Measurements from ENCODE around the gene B3GALT4. TPM values are rescaled to one million over a fixed set of nuclear protein-coding genes. Genes with fewer than 3 reads are reported as not detected.

Gene B3GALT4
- total and polyA plus RNA-seq, 2 of the 13 experiments (the other 11 are each of a cell fraction or from before 2014, with no cell fraction given): 0.04 to 0.27 TPM

DNA sequence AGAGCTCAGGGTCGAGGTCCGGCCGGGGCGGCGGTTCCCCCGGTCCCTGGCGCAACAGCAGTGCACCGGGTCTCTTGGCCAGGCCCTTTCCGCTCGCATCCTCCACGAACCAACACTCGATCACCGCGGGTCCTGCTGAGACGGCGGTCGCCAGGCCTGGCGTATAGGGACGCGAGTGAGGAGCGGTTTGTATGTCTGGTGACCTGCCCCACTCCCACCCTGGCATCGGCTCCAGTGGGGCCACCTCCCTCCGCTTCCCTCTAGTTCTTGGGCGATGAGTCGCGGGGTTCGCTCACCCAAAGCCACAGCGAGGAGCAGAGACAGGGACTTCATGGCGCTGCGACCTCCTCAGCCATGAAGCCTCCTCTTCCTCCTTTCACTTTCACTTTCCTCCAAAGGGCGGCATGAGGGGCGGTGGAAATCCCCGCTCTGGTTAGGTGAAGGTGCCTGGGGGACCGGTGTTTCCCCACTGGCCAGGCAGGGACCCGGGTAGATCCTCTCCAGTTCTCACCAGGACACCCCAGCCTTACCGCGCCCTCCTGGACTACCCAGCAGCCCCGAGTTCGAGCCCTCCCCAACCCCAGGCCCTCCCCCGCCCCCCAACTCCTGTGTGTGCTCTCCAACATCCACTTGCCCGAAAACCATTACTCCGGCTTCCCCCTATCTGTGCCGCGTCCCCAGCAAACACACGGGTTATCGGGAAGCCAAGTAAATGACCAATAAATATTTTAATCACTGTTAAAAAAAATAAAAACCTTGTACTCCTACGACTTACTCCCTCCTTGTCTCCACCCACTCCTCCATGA, 37.0 kb downstream of the B3GALT4 start, which contains the start of gene TAPBP (continued):
- TF ChIP-seq AGO1 (IDR thresholded peaks at IDR 0.05; ENCODE audit: low read depth, low read length, poor library complexity, severe bottlenecking): peak; percentile 94
- 0 out of 2 replicates have a peak, but pooled peaks have one; percentile 42 for TF ChIP-seq PITX1 (CRISPR knock-in tag; IDR thresholded peaks at IDR 0.05)
- TF ChIP-seq ZNF589 (CRISPR knock-in tag; conservative IDR thresholded peaks at IDR 0.05): no peak
- no peak; the same call in 1 of the 2 replicates for TF ChIP-seq ZNF331 (CRISPR knock-in tag; IDR thresholded peaks at IDR 0.05)
- TF ChIP-seq NR2F1 (CRISPR knock-in tag; IDR thresholded peaks at IDR 0.05): peak in 1 of 2 experiments; percentile 34; a peak in 1 of 4 replicates
- TF ChIP-seq AKAP8 (CRISPR knock-in tag; IDR thresholded peaks at IDR 0.05): 0 out of 2 replicates have a peak, but pooled peaks have one; percentile 19
- TF ChIP-seq, protein P1, sequence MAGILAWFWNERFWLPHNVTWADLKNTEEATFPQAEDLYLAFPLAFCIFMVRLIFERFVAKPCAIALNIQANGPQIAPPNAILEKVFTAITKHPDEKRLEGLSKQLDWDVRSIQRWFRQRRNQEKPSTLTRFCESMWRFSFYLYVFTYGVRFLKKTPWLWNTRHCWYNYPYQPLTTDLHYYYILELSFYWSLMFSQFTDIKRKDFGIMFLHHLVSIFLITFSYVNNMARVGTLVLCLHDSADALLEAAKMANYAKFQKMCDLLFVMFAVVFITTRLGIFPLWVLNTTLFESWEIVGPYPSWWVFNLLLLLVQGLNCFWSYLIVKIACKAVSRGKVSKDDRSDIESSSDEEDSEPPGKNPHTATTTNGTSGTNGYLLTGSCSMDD (CRISPR knock-in tag; IDR thresholded peaks at IDR 0.05): 0 out of 2 replicates have a peak, but pooled peaks have one; percentile 48
- TF ChIP-seq POLR2AphosphoS2 (IDR thresholded peaks at IDR 0.05; ENCODE audit: low read depth, low read length): no peak
- TF ChIP-seq NFKB2 (CRISPR knock-in tag; IDR thresholded peaks at IDR 0.05; ENCODE audit: borderline replicate concordance): no peak; the same call in none of the 2 replicates
- peak; percentile 43 for TF ChIP-seq HNRNPH1 (optimal IDR thresholded peaks at IDR 0.05; ENCODE audit: low read depth, low read length)
- no peak for TF ChIP-seq BCLAF1 (IDR thresholded peaks at IDR 0.05)
- no peak for TF ChIP-seq ZNF615 (CRISPR knock-in tag; IDR thresholded peaks at IDR 0.05; ENCODE audit: borderline replicate concordance)
- peak; percentile 81; the same call in 1 of the 2 replicates for TF ChIP-seq ZNF772 (CRISPR knock-in tag; IDR thresholded peaks at IDR 0.05)
- no peak for TF ChIP-seq CREB3 (CRISPR knock-in tag; IDR thresholded peaks at IDR 0.05)
- TF ChIP-seq, protein P2, sequence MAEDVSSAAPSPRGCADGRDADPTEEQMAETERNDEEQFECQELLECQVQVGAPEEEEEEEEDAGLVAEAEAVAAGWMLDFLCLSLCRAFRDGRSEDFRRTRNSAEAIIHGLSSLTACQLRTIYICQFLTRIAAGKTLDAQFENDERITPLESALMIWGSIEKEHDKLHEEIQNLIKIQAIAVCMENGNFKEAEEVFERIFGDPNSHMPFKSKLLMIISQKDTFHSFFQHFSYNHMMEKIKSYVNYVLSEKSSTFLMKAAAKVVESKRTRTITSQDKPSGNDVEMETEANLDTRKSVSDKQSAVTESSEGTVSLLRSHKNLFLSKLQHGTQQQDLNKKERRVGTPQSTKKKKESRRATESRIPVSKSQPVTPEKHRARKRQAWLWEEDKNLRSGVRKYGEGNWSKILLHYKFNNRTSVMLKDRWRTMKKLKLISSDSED (CRISPR knock-in tag; IDR thresholded peaks at IDR 0.05): no peak; the same call in 1 of the 2 replicates
- TF ChIP-seq TBP (CRISPR knock-in tag; IDR thresholded peaks at IDR 0.05): no peak
- TF ChIP-seq ZFP36L1 (CRISPR knock-in tag; IDR thresholded peaks at IDR 0.05): no peak
- peak; percentile 75; the same call in 1 of the 2 replicates for TF ChIP-seq AHR (CRISPR knock-in tag; IDR thresholded peaks at IDR 0.05)
- TF ChIP-seq STAG1 (CRISPR knock-in tag; IDR thresholded peaks at IDR 0.05): no peak
- no peak for TF ChIP-seq GLMP (CRISPR knock-in tag; IDR thresholded peaks at IDR 0.05; ENCODE audit: borderline replicate concordance)
- TF ChIP-seq ZNF34 (CRISPR knock-in tag; IDR thresholded peaks at IDR 0.05; ENCODE audit: borderline replicate concordance): no peak
- TF ChIP-seq ZNF577 (CRISPR knock-in tag; IDR thresholded peaks at IDR 0.05; ENCODE audit: borderline replicate concordance, low read depth): no peak
